ENCODE measurements around the gene OSM. TPM values are rescaled to one million over a fixed set of nuclear protein-coding genes. Genes with fewer than 3 reads are reported as not detected.

The OSM gene
- total and polyA plus RNA-seq, 2 experiments from 2014 or later = not detected

DNA sequence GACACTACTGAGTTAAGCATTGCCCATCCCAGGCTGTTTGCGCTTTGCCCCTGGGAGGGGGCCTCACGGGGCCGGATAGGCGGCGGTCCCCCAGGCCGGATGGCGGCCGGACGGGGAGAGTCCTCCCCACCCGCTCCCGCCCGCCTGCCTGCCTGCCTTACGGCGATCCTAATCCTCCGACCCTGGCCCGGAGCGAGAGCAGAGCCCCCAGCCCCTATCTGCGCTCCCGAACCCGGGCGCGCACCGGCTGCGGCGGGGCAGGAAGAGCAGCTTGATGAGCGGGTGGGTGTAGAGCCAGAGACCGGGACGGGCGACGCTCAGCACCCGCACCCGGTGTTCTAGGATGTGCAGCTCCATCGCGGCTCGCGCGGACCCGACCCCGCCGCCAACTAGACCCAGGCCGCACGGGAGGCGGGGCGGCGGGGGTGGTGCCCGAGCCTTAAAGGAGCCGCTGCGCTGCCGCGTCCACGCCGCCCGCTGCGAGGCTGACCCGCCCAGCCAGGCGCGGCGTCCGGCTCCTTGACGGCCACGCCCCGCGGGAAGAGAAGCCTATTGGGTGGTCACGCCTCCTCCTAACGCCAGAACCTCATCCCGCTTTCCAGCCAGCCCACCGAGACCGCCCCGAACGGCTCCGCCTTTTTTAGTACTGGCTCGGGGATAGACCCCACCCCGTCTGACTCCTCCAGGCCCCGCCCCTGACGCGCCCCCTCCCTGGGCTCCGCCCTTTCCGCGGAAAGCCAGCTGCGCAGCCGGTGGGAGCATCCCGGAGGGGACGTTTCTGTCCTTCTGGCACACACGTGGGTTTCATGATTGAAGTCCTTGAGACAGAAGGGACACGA lies 22.7 kb upstream of the OSM start, which contains the start of gene CASTOR1:
CASTOR1 (minus strand) TSS at position 365 of the 839 bp plus-strand sequence; CDS start at position 357, 8 bp downstream.
- Mint-ChIP-seq H3K27ac (no peak within 1 kb of the TSS), H3K4me3 (peak within 1 kb of the TSS; percentile 79), H3K27me3 (ENCODE audit: insufficient read depth, low read depth, poor library complexity) (peaks cover 21% of the 10 kb centered on the region), H3K4me1 (peaks cover 14% of the 10 kb centered on the region; the same call in 2 of the 3 replicates), H3K36me3 (ENCODE audit: low read depth) (no peaks in the 10 kb centered on the region), H3K9me3 (no peaks in the 10 kb centered on the region)
- H3K9me2 ChIP-seq (ENCODE audit: insufficient read depth) = no peaks in the 10 kb centered on the region
- H3K27me3 ChIP-seq (ENCODE audit: insufficient read depth) = peaks cover 7% of the 10 kb centered on the region; the same call in 1 of the 2 replicates
- ATAC-seq (peak; percentile 72), DNase-seq (ENCODE audit: low spot score) (peak; percentile 100)
- H3F3A ChIP-seq (replicated peaks; ENCODE audit: low read depth) = peaks cover 11% of the 10 kb centered on the region
- no peaks in the 10 kb centered on the region; the same call in 1 of the 2 replicates for H4K20me1 ChIP-seq (replicated peaks; ENCODE audit: insufficient read depth)
- no peaks in the 10 kb centered on the region for H3K79me2 ChIP-seq (replicated peaks; ENCODE audit: insufficient read depth)
- peak within 1 kb of the TSS; percentile 93 for H2AFZ ChIP-seq
- TF ChIP-seq POLR2AphosphoS5 (IDR thresholded peaks at IDR 0.05; ENCODE audit: low read depth) (peak; percentile 81), CREB1 (CRISPR knock-in tag; IDR thresholded peaks at IDR 0.05; ENCODE audit: low read depth) (peak; percentile 59; the same call in 1 of the 2 replicates), STAT1 (IDR thresholded peaks at IDR 0.05; ENCODE audit: unreplicated experiment) (no peak)
- TF ChIP-seq, protein P1, sequence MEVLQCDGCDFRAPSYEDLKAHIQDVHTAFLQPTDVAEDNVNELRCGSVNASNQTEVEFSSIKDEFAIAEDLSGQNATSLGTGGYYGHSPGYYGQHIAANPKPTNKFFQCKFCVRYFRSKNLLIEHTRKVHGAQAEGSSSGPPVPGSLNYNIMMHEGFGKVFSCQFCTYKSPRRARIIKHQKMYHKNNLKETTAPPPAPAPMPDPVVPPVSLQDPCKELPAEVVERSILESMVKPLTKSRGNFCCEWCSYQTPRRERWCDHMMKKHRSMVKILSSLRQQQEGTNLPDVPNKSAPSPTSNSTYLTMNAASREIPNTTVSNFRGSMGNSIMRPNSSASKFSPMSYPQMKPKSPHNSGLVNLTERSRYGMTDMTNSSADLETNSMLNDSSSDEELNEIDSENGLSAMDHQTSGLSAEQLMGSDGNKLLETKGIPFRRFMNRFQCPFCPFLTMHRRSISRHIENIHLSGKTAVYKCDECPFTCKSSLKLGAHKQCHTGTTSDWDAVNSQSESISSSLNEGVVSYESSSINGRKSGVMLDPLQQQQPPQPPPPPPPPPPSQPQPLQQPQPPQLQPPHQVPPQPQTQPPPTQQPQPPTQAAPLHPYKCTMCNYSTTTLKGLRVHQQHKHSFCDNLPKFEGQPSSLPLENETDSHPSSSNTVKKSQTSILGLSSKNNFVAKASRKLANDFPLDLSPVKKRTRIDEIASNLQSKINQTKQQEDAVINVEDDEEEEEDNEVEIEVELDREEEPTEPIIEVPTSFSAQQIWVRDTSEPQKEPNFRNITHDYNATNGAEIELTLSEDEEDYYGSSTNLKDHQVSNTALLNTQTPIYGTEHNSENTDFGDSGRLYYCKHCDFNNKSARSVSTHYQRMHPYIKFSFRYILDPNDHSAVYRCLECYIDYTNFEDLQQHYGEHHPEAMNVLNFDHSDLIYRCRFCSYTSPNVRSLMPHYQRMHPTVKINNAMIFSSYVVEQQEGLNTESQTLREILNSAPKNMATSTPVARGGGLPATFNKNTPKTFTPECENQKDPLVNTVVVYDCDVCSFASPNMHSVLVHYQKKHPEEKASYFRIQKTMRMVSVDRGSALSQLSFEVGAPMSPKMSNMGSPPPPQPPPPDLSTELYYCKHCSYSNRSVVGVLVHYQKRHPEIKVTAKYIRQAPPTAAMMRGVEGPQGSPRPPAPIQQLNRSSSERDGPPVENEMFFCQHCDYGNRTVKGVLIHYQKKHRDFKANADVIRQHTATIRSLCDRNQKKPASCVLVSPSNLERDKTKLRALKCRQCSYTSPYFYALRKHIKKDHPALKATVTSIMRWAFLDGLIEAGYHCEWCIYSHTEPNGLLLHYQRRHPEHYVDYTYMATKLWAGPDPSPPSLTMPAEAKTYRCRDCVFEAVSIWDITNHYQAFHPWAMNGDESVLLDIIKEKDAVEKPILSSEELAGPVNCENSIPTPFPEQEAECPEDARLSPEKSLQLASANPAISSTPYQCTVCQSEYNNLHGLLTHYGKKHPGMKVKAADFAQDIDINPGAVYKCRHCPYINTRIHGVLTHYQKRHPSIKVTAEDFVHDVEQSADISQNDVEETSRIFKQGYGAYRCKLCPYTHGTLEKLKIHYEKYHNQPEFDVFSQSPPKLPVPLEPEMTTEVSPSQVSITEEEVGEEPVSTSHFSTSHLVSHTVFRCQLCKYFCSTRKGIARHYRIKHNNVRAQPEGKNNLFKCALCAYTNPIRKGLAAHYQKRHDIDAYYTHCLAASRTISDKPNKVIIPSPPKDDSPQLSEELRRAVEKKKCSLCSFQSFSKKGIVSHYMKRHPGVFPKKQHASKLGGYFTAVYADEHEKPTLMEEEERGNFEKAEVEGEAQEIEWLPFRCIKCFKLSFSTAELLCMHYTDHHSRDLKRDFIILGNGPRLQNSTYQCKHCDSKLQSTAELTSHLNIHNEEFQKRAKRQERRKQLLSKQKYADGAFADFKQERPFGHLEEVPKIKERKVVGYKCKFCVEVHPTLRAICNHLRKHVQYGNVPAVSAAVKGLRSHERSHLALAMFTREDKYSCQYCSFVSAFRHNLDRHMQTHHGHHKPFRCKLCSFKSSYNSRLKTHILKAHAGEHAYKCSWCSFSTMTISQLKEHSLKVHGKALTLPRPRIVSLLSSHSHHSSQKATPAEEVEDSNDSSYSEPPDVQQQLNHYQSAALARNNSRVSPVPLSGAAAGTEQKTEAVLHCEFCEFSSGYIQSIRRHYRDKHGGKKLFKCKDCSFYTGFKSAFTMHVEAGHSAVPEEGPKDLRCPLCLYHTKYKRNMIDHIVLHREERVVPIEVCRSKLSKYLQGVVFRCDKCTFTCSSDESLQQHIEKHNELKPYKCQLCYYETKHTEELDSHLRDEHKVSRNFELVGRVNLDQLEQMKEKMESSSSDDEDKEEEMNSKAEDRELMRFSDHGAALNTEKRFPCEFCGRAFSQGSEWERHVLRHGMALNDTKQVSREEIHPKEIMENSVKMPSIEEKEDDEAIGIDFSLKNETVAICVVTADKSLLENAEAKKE (CRISPR knock-in tag; IDR thresholded peaks at IDR 0.05) = no peak
- TF ChIP-seq, protein P2, sequence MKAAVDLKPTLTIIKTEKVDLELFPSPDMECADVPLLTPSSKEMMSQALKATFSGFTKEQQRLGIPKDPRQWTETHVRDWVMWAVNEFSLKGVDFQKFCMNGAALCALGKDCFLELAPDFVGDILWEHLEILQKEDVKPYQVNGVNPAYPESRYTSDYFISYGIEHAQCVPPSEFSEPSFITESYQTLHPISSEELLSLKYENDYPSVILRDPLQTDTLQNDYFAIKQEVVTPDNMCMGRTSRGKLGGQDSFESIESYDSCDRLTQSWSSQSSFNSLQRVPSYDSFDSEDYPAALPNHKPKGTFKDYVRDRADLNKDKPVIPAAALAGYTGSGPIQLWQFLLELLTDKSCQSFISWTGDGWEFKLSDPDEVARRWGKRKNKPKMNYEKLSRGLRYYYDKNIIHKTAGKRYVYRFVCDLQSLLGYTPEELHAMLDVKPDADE (IDR thresholded peaks at IDR 0.05) = no peak
- H3K36me3 ChIP-seq (ENCODE audit: insufficient read depth) = no peaks in the 10 kb centered on the region
- peak within 1 kb of the TSS; percentile 91 for H3K4me2 ChIP-seq
- peak within 1 kb of the TSS; percentile 78; the same call in 1 of the 2 replicates for H3K27ac ChIP-seq (ENCODE audit: low read depth)
- peak within 1 kb of the TSS; percentile 75 for H3K4me3 ChIP-seq
- H3K4me1 ChIP-seq (ENCODE audit: insufficient read depth) = peaks cover 14% of the 10 kb centered on the region; the same call in 1 of the 2 replicates

Data from GM23338 (cell line).